Measurements from ENCODE around the gene RAC3. TPM values are rescaled to one million over a fixed set of nuclear protein-coding genes. Genes with fewer than 3 reads are reported as not detected.

RAC3 gene
- total RNA-seq, 3 donors from 2014 or later (not counting 1 experiment from before 2014, with no cell fraction given), result 0.61 to 2.2 (median 2.1) TPM

Other genes starting within 250 kb of the RAC3 start
- not detected for gene GCGR, start 227.5 kb upstream of the RAC3 start, total RNA-seq
- gene MCRIP1, start 198.4 kb upstream of the RAC3 start, total RNA-seq, result 10 to 100 TPM; 81.1 to 95.5 (median 84.2) TPM
- not detected for gene PPP1R27, start 196.6 kb upstream of the RAC3 start, total RNA-seq
- gene P4HB, start 171.1 kb upstream of the RAC3 start, total RNA-seq, result 100 to 1,000 TPM; 334 to 468 (median 386) TPM
- gene ARHGDIA, start 160.3 kb upstream of the RAC3 start, total RNA-seq, result 100 to 1,000 TPM; 600 to 824 (median 689) TPM
- gene ALYREF, start 140.1 kb upstream of the RAC3 start, total RNA-seq, result 100 to 1,000 TPM in 2 of 3 donors, 10 to 100 TPM in 1; 91.5 to 115 (median 105) TPM
- gene ANAPC11, start 140.0 kb upstream of the RAC3 start, total RNA-seq, result 10 to 100 TPM; 40.1 to 50.9 (median 41.5) TPM
- gene NPB, start 129.4 kb upstream of the RAC3 start, total RNA-seq, result under 1 TPM in 2 of 3 donors, not detected in 1; 0.18 to 0.31 TPM
- 10 to 100 TPM; 30.6 to 34.4 (median 34.2) TPM for gene PCYT2, start 120.3 kb upstream of the RAC3 start, total RNA-seq
- 100 to 1,000 TPM in 1 of 3 donors, 10 to 100 TPM in 2; 75.8 to 102 (median 94.9) TPM for gene SIRT7, start 113.5 kb upstream of the RAC3 start, total RNA-seq
- gene MAFG, start 103.9 kb upstream of the RAC3 start, total RNA-seq, result 10 to 100 TPM; 11.9 to 14.6 (median 13.2) TPM
- gene PYCR1, start 94.4 kb upstream of the RAC3 start, total RNA-seq, result 1 to 10 TPM in 1 of 3 donors, not detected in 2; 3.4 TPM
- gene MYADML2, start 84.4 kb upstream of the RAC3 start, total RNA-seq, result not detected
- not detected for gene NOTUM, start 70.5 kb upstream of the RAC3 start, total RNA-seq
- 10 to 100 TPM; 29.7 to 43.5 (median 40.8) TPM for gene ASPSCR1, start 54.0 kb upstream of the RAC3 start, total RNA-seq
- 10 to 100 TPM; 22.8 to 29.6 (median 27.0) TPM for gene CENPX, start 8.8 kb upstream of the RAC3 start, total RNA-seq
- gene LRRC45, start 8.4 kb upstream of the RAC3 start, total RNA-seq, result 10 to 100 TPM; 15.9 to 21.6 (median 16.8) TPM
- 100 to 1,000 TPM in 2 of 3 donors, 10 to 100 TPM in 1; 93.9 to 171 (median 145) TPM for gene DCXR, start 6.0 kb downstream of the RAC3 start, total RNA-seq
- gene RFNG, start 20.1 kb downstream of the RAC3 start, total RNA-seq, result 10 to 100 TPM; 22.7 to 26.7 (median 23.2) TPM
- gene GPS1, start 20.2 kb downstream of the RAC3 start, total RNA-seq, result 10 to 100 TPM; 78.9 to 87.6 (median 85.3) TPM
- gene DUS1L, start 34.1 kb downstream of the RAC3 start, total RNA-seq, result 100 to 1,000 TPM; 122 to 144 (median 136) TPM
- gene FASN, start 66.6 kb downstream of the RAC3 start, total RNA-seq, result 10 to 100 TPM; 53.8 to 56.2 (median 54.0) TPM
- 10 to 100 TPM; 69.7 to 79.2 (median 75.1) TPM for gene CCDC57, start 181.2 kb downstream of the RAC3 start, total RNA-seq
- gene SLC16A3, start 197.4 kb downstream of the RAC3 start, total RNA-seq, result 100 to 1,000 TPM; 172 to 365 (median 296) TPM
- gene CSNK1D, start 242.0 kb downstream of the RAC3 start, total RNA-seq, result 100 to 1,000 TPM; 423 to 475 (median 468) TPM